HepG2 (cell line): ENCODE data around the gene MAJIN. TPM values are rescaled to one million over a fixed set of nuclear protein-coding genes. Genes with fewer than 3 reads are reported as not detected.

Source experiments
- ARID3A ChIP-seq: IDR thresholded peaks from 2 replicates; pipeline ENCODE4 v1.6.1; 2012; ENCODE audit warnings: low read depth, low read length, improper control_type of control experiment
- GFI1 ChIP-seq: sonication (generic); formaldehyde crosslinking; IDR thresholded peaks from 2 replicates; pipeline ENCODE4 v1.5.0; 2020; ENCODE audit warnings: missing genetic modification reagents, mild to moderate bottlenecking, borderline replicate concordance
- HNF1A ChIP-seq, 2 experiments: sonication (generic) in 1 of 2; formaldehyde crosslinking in 1 of 2; IDR thresholded peaks; 2 replicates each; pipeline versions ENCODE4 v1.4.0 to v1.6.1; 2016 to 2020; ENCODE audit warnings: borderline replicate concordance in 1 of 2, low read depth in 1 of 2, mild to moderate bottlenecking in 1 of 2, missing genetic modification reagents in 1 of 2
- HNF1B ChIP-seq: sonication (generic); formaldehyde crosslinking; IDR thresholded peaks from 2 replicates; pipeline ENCODE4 v1.5.1; 2020; ENCODE audit warnings: mild to moderate bottlenecking, moderate library complexity, missing genetic modification reagents
- KDM5B ChIP-seq: sonication (generic); formaldehyde crosslinking; IDR thresholded peaks from 2 replicates; pipeline ENCODE4 v1.4.0; 2020; ENCODE audit warnings: missing genetic modification reagents, mild to moderate bottlenecking, borderline replicate concordance
- ONECUT2 ChIP-seq: sonication (generic); formaldehyde crosslinking; IDR thresholded peaks from 2 replicates; pipeline ENCODE4 v1.4.0; 2020; ENCODE audit warnings: missing genetic modification reagents
- POLR2AphosphoS5 ChIP-seq: IDR thresholded peaks from 2 replicates; pipeline ENCODE4 v1.6.1; 2012; ENCODE audit warnings: low read depth, low read length
- RBAK ChIP-seq: sonication (generic); formaldehyde crosslinking; IDR thresholded peaks from 2 replicates; pipeline ENCODE4 v1.5.1; 2020; ENCODE audit warnings: mild to moderate bottlenecking, missing genetic modification reagents
- UBTF ChIP-seq: sonication (generic); formaldehyde crosslinking; IDR thresholded peaks from 2 replicates; pipeline ENCODE4 v1.4.0; 2020; ENCODE audit warnings: mild to moderate bottlenecking, missing genetic modification reagents
- XRCC5 ChIP-seq: fragments of 200-400 bp; formaldehyde crosslinking; optimal IDR thresholded peaks from 2 replicates; pipeline ENCODE3; 2017; ENCODE audit warnings: mild to moderate bottlenecking, low read length
- ZNF207 ChIP-seq: fragments of 450-650 bp; IDR thresholded peaks from 2 replicates; pipeline ENCODE4 v1.6.1; 2016; ENCODE audit warnings: antibody characterized with exemption, borderline replicate concordance
- ZNF274 ChIP-seq: sonication (generic); formaldehyde crosslinking; IDR thresholded peaks from 2 replicates; pipeline ENCODE4 v1.5.1; 2020; ENCODE audit warnings: mild to moderate bottlenecking, missing genetic modification reagents
- ZNF556 ChIP-seq: sonication (generic); formaldehyde crosslinking; IDR thresholded peaks from 2 replicates; pipeline ENCODE4 v1.4.0; 2020; ENCODE audit warnings: mild to moderate bottlenecking, missing genetic modification reagents, borderline replicate concordance
- ZNF770 ChIP-seq: sonication (generic); formaldehyde crosslinking; IDR thresholded peaks from 2 replicates; pipeline ENCODE4 v1.5.0; 2020; ENCODE audit warnings: mild to moderate bottlenecking, missing genetic modification reagents
- polyA plus RNA-seq, 8 experiments: library from polyadenylated mRNA; depleted of rRNA in 3 of 8; stranded (reverse) in 7 of 8; unstranded in 1 of 8; fragments of >200 nt; fragmentation: Illumina TruSeq in 4 of 8; extraction: Trizol in 4 of 8; gene quantifications; 2 replicates each; pipeline versions ENCODE4 v1.2.1 to v1.2.3, GENCODE V29; 2011 to 2016; ENCODE audit warnings: low read depth in 4 of 8, missing spikeins in 1 of 8, mixed read lengths in 1 of 8; ENCODE audit not compliant: insufficient read depth in 1 of 8
- total RNA-seq, 5 experiments: library from RNA; depleted of rRNA; stranded (reverse); fragments of >200 nt; fragmentation: Illumina TruSeq; extraction: Trizol; gene quantifications; 2 replicates each; pipeline ENCODE4 v1.2.3, GENCODE V29; 2016; ENCODE audit warnings: low read depth in 1 of 5

The MAJIN gene
- total and polyA plus RNA-seq, 2 of the 13 experiments (the other 11 are each of a cell fraction or from before 2014, with no cell fraction given) = not detected

GRCh38 chr11:64998690-64999431, 27.0 kb upstream of the MAJIN start (continued):
- TF ChIP-seq HNF1A (IDR thresholded peaks at IDR 0.05; ENCODE audit: low read depth) (peak; percentile 90), HNF1A (CRISPR knock-in tag; IDR thresholded peaks at IDR 0.05; ENCODE audit: borderline replicate concordance) (peak; percentile 83; the same call in 1 of the 2 replicates), ZNF207 (no peak), ONECUT2 (CRISPR knock-in tag) (no peak), HNF1B (CRISPR knock-in tag) (peak; percentile 95), POLR2AphosphoS5 (peak; percentile 64), ZNF274 (CRISPR knock-in tag) (0 out of 2 replicates have a peak, but pooled peaks have one; percentile 4), GFI1 (CRISPR knock-in tag) (0 out of 2 replicates have a peak, but pooled peaks have one; percentile 23), RBAK (CRISPR knock-in tag) (peak; percentile 98), ARID3A (0 out of 2 replicates have a peak, but pooled peaks have one; percentile 15), UBTF (CRISPR knock-in tag) (peak; percentile 37), ZNF770 (CRISPR knock-in tag) (peak; percentile 49), ZNF556 (CRISPR knock-in tag) (peak; percentile 56; the same call in 1 of the 2 replicates), KDM5B (CRISPR knock-in tag) (peak; percentile 77; the same call in 1 of the 2 replicates), XRCC5 (peak; percentile 25)
